GM21423 (cell line): ENCODE results near the gene ACAN.

ENCODE experiments used
- ATAC-seq: cut with Tn5 transposase; IDR thresholded peaks from one replicate; pipeline ENCODE4 v1.9.1; 2021; ENCODE audit warnings: mild to moderate bottlenecking, moderate library complexity; ENCODE audit not compliant: unreplicated experiment

The ACAN gene

GRCh38 chr15:88841236-88841635 is 38.0 kb downstream of the ACAN start:
- ATAC-seq = no peak

- ATAC-seq = no peak
Measured at GRCh38 chr15:88842156-88842555, 38.9 kb downstream of the ACAN start.

- no peak for ATAC-seq
Measured at GRCh38 chr15:88843334-88843733, 40.1 kb downstream of the ACAN start.

- no peak for ATAC-seq
Measured at GRCh38 chr15:88844749-88845386, 41.6 kb downstream of the ACAN start.

GRCh38 chr15:88845616-88846015 is 42.4 kb downstream of the ACAN start:
- ATAC-seq = no peak

GRCh38 chr15:88847144-88847543 is 43.9 kb downstream of the ACAN start:
- no peak for ATAC-seq

- no peak for ATAC-seq
Measured at GRCh38 chr15:88848203-88848602, 45.0 kb downstream of the ACAN start.

- ATAC-seq = no peak
Measured at GRCh38 chr15:88849376-88850072, 46.3 kb downstream of the ACAN start.

- no peak for ATAC-seq
Measured at GRCh38 chr15:88852476-88852875, 49.2 kb downstream of the ACAN start.

GRCh38 chr15:88858934-88859333 is 55.7 kb downstream of the ACAN start:
- no peak for ATAC-seq

GRCh38 chr15:88859550-88859949 is 56.3 kb downstream of the ACAN start:
- no peak for ATAC-seq

- ATAC-seq = no peak
Measured at GRCh38 chr15:88860212-88860611, 57.0 kb downstream of the ACAN start.

- ATAC-seq = no peak
Measured at GRCh38 chr15:88863412-88863811, 60.2 kb downstream of the ACAN start.

GRCh38 chr15:88864861-88865497 is 61.7 kb downstream of the ACAN start:
- ATAC-seq = no peak

GRCh38 chr15:88865498-88866099 is 62.4 kb downstream of the ACAN start:
- ATAC-seq = no peak

GRCh38 chr15:88866295-88866881 is 63.2 kb downstream of the ACAN start:
- ATAC-seq = no peak

GRCh38 chr15:88871313-88871712 is 68.1 kb downstream of the ACAN start:
- ATAC-seq = no peak

GRCh38 chr15:88872106-88872505 is 68.9 kb downstream of the ACAN start:
- ATAC-seq = no peak

GRCh38 chr15:88872706-88873105 is 69.5 kb downstream of the ACAN start:
- ATAC-seq = no peak

- ATAC-seq = no peak
Measured at GRCh38 chr15:88873786-88874185, 70.5 kb downstream of the ACAN start.

GRCh38 chr15:88874275-88874674 is 71.0 kb downstream of the ACAN start:
- ATAC-seq = no peak
